Astrocyte (in vitro differentiated cells and primary cell): Measurements from ENCODE around the gene TFAP2A.

Experiments used
- CTCF ChIP-seq: IDR thresholded peaks from 2 replicates; pipeline ENCODE4 v1.5.1; 2011; ENCODE audit warnings: low read depth, mild to moderate bottlenecking, inconsistent platforms, low read length, moderate library complexity; ENCODE audit not compliant: insufficient read depth
- EZH2 ChIP-seq: IDR thresholded peaks from 2 replicates; pipeline ENCODE4 v1.6.1; 2012; ENCODE audit warnings: mild to moderate bottlenecking, low read length, inconsistent platforms; ENCODE audit not compliant: insufficient read depth

- no peak for TF ChIP-seq CTCF
- TF ChIP-seq EZH2 = peak; percentile 86
Observed at GRCh38 chr6:10384610-10385523, 30.0 kb downstream of the TFAP2A start.
